GM12872 (cell line): Measurements from ENCODE around the gene FDXR.

Experiments
- TF ChIP-seq, protein P1 (sequence below): IDR thresholded peaks from 3 replicates; pipeline ENCODE4 v1.5.1; 2011; ENCODE audit warnings: low read depth, mild to moderate bottlenecking, low read length, moderate library complexity; ENCODE audit not compliant: insufficient read depth

The FDXR gene

GRCh38 chr17:74878658-74879057, 5.9 kb upstream of the FDXR start:
- TF ChIP-seq, protein P1, sequence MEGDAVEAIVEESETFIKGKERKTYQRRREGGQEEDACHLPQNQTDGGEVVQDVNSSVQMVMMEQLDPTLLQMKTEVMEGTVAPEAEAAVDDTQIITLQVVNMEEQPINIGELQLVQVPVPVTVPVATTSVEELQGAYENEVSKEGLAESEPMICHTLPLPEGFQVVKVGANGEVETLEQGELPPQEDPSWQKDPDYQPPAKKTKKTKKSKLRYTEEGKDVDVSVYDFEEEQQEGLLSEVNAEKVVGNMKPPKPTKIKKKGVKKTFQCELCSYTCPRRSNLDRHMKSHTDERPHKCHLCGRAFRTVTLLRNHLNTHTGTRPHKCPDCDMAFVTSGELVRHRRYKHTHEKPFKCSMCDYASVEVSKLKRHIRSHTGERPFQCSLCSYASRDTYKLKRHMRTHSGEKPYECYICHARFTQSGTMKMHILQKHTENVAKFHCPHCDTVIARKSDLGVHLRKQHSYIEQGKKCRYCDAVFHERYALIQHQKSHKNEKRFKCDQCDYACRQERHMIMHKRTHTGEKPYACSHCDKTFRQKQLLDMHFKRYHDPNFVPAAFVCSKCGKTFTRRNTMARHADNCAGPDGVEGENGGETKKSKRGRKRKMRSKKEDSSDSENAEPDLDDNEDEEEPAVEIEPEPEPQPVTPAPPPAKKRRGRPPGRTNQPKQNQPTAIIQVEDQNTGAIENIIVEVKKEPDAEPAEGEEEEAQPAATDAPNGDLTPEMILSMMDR = no peak

GRCh38 chr17:74877592-74878548, 5.1 kb upstream of the FDXR start:
- TF ChIP-seq, protein P1 = no peak

GRCh38 chr17:74875977-74876593, 3.3 kb upstream of the FDXR start:
- TF ChIP-seq, protein P1 = no peak

- TF ChIP-seq, protein P1 = no peak
Measured at GRCh38 chr17:74875155-74875976, 2.6 kb upstream of the FDXR start.

DNA sequence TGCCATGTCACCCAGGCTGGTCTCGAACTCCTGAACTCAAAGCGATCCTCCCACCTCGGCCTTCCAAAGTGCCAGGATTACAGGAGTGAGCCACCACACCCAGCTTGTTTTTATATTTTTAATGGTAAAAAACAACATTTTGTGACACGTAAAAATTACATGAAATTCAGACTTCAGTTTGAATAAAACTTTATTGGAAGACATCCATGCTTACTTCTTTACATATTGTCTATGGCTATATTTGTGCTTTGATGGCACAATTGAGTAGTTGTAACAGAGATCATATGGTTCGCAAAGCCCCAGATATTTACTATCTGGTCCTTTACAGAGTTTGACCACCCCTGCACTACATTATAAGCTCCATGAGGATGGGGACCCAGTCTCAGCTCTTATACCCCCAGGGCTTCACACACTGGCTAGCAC, 1.8 kb upstream of the FDXR start:
- TF ChIP-seq, protein P1 = no peak

- TF ChIP-seq, protein P1 = no peak
Measured at GRCh38 chr17:74873874-74874614, 1.2 kb upstream of the FDXR start.
